Left forelimb (tissue), 1 donor: ENCODE results near the gene MYLK.

Experiments used
- DNase-seq: peaks from one replicate; pipeline ENCODE4 v3.0.0-alpha.2; 2018; ENCODE audit warnings: low spot score

Gene MYLK

GRCh38 chr3:123644358-123644757, 239.8 kb downstream of the MYLK start:
- DNase-seq = no peak

DNA sequence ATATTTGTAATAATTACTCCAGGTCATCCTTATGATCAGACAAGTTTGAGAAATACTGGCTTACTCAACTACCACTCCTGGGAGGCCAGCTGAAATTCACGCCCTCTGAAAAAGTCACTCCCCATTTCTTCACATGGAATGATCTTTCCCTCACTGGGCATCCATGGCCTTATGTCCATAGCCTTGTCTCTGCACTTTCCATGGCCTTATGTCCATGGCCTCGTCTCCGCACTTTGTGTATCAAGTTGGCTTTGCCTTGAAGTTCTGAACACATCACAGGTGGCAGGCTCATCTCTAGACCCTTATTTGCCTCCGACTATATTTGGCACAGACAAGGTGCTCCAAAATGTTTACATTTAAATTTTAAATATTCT, 241.2 kb downstream of the MYLK start:
- DNase-seq = no peak

DNA sequence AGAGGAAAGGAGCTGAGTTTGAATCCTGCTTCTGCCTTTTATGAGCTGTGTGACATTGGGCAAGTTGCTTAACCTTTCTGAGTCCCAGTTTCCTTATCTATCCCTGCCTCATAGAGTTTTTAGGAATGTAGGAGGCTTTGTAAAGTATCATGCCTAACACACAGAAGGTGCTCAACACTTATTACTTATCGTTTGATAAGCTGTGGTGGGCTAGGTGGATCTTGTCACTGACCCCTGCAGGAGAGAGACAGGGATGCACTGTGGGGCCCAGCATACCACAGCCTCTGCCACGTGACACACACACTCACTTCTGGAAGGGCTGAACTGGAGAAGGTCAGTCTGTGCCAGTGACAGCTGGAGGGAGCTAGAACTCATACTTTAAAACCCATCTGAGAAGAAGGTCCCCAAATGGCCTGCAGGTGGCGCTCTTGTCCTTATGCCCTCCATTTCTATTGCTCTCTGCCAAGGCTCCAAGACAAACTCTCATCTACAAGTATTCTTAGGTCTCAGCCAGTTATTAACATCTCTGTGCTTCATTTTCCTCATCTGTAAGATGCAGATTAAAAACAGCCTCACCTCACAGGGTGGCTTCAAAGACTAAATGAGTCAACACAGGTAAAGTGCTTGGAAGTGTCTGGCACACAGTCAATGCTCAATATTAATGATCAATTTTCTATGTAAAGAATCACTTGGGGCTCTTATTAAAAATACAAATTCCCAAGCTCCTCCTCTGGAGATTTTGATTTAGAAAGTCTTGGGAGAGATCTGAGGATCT, 241.8 kb downstream of the MYLK start:
- DNase-seq = no peak

- DNase-seq = no peak
Observed at GRCh38 chr3:123641505-123641904, 242.6 kb downstream of the MYLK start.

DNA sequence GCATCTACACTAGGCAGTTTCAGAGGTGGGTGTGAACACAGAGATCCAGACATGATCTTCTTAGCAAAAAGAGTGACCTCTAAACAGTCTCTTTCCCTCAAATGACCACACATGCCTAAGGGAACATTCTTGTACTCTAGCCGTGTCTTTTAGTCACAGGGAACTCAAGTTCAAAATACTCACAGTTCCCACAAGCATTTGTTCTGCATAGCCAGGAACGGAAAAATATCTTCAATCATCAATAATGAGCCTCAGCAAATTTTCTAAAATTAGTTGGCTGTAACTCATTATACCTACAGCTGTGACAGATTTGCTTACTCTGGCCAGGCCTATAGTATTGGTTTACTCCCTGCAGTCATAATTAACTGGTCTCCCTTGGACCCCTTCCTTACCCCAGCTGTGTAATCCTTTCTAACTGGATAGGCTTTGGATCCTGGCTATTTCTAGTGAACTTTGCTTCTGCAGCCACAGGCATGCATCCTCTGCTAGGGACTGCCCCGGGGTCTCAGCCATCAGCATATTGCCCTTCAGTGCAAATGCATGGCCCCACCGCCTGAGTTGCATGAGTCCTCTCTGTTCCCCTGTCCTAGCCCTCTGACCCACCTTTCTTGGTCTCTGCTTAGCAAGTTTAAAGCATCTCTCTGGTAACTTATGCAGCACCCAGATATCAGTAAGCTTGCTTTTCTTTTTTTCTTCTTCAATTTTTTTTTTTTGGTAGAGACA, 243.2 kb downstream of the MYLK start:
- DNase-seq = no peak

- DNase-seq = no peak
Observed at GRCh38 chr3:123640311-123640710, 243.8 kb downstream of the MYLK start.

DNA sequence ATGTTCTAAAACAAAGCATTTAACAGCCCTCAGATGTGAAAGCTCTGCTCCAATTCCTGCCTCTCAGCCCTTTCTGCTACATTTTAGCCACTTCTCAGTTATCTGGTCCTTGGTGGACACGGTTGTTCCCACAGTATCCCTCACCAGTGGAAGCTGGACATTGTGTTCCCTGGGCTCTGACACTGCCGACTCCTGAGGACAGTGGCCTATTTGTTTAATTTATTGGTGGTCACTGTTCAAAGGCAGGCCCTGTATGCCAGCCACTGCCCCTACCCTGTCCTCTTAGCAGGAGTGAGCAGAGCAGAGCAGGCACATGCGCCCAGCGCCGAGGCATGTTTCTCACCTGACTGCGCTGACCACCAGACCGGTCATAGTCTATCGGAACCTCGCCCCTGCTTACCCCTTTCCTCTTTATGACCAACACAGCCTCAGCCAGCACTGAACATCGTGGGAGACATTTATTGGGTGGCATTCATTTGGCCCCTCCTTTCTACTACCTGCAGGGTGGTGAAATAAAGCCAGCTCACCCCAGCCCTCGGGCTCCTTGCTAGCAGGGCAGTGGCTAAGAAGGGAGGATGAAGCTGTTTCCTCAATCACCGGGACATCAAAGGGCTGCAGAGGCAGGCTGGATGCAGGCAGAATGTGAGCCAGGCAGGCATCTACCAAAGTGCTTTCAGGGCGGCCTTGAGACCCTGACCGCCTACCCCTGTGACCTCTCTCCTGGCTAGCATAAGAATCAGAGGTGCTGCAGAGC, 245.0 kb downstream of the MYLK start:
- no peak for DNase-seq

- no peak for DNase-seq
Observed at GRCh38 chr3:123637841-123638240, 246.3 kb downstream of the MYLK start.

DNA sequence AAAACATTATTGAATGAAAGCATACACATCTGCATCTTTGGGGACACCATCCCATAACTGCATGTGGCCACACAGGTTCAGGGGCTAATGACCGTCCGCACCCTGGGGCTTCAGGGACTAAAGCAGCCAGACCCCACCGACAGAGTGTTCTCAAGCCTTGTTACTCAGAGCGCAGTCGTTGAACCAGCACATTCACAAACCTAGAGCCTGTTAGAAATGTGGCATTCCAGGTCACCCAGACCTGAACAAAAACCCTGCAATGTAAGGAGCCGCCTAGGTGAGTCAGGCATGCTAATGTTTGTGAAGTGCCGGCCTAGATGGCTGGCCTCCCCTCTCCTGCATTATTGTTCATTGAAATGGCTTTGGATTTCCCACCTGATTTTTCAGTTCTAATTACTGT, 247.0 kb downstream of the MYLK start:
- DNase-seq = no peak

GRCh38 chr3:123636431-123636841, 247.7 kb downstream of the MYLK start:
- DNase-seq = no peak

DNA sequence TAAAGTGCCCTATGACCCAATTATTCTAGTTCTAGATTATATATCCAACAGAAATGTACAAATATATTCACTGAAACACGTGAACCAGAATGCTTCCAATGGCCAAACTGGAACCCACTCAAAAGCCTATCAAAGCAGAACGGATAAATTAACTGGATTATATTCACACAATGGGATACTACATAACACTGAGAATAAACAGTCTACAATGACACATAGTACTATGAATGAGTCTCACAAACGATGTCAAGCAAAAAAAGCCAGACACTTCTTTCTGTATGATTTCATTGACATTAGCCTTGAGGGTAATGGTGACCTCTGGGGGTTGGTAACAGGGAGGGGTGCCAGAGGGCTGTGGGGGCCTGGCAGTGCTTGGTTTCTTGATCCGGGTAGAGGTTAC, 248.4 kb downstream of the MYLK start:
- no peak for DNase-seq

GRCh38 chr3:123635217-123635616, 248.9 kb downstream of the MYLK start:
- no peak for DNase-seq

GRCh38 chr3:123634149-123635051, 249.7 kb downstream of the MYLK start:
- no peak for DNase-seq

GRCh38 chr3:123633530-123633929, 250.6 kb downstream of the MYLK start:
- DNase-seq = no peak

GRCh38 chr3:123632161-123632655, 251.9 kb downstream of the MYLK start:
- DNase-seq = no peak

GRCh38 chr3:123629747-123630047, 254.4 kb downstream of the MYLK start:
- DNase-seq = no peak

GRCh38 chr3:123628996-123629746, 255.0 kb downstream of the MYLK start:
- DNase-seq = no peak

- DNase-seq = no peak
Observed at GRCh38 chr3:123627673-123628670, 256.2 kb downstream of the MYLK start.

DNA sequence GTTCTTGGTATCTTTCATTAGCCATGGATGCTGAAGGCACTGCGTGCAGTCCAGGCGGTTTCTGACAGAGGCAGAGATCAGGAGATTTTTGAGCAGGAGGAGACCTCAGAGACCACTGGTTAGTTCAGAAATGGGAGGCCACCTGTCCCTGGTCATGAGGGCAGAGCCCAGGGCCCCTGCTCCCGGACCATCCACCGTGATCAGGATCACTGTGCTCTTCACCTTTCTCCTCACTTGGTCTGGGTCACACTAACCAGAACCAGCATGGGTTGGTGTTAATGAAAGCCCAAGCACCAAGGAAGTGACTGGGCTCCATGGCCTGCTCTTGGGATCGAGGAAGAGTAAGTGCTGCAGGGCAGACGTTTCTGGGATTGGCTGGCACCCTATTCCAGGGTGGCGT, 257.3 kb downstream of the MYLK start:
- no peak for DNase-seq

DNA sequence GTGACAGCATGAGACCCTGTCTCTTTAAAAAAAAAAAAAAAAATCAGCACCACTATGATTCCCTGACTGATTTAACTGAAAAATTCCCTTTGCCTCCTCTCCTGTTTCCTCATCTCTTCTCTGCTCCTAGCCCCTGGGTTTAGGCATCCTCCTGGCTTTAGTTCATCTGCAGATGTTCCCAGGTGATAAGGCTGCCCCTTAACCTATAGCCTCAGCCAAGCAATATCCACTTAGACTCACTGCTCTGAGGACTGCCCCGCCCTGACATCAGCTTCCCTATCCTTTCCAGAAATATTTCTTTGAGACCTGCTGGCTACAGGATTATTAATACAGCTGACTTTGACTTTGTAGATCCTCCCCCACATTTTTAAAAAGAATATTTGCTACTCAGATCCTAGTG, 259.8 kb downstream of the MYLK start:
- no peak for DNase-seq
